LNCAP (cell line): ENCODE measurements around the gene NKD2.

Source experiments
- TF ChIP-seq, protein P1 (sequence below): fragments of 450-650 bp; IDR thresholded peaks from 2 replicates; pipeline ENCODE4 v1.5.1; 2017; ENCODE audit warnings: mild to moderate bottlenecking

The NKD2 gene

GRCh38 chr5:1012900-1013237, 4.3 kb downstream of the NKD2 start:
- TF ChIP-seq, protein P1, sequence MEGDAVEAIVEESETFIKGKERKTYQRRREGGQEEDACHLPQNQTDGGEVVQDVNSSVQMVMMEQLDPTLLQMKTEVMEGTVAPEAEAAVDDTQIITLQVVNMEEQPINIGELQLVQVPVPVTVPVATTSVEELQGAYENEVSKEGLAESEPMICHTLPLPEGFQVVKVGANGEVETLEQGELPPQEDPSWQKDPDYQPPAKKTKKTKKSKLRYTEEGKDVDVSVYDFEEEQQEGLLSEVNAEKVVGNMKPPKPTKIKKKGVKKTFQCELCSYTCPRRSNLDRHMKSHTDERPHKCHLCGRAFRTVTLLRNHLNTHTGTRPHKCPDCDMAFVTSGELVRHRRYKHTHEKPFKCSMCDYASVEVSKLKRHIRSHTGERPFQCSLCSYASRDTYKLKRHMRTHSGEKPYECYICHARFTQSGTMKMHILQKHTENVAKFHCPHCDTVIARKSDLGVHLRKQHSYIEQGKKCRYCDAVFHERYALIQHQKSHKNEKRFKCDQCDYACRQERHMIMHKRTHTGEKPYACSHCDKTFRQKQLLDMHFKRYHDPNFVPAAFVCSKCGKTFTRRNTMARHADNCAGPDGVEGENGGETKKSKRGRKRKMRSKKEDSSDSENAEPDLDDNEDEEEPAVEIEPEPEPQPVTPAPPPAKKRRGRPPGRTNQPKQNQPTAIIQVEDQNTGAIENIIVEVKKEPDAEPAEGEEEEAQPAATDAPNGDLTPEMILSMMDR, result no peak

- TF ChIP-seq, protein P1, result no peak
Observed at GRCh38 chr5:1013238-1013947, 4.8 kb downstream of the NKD2 start.

- TF ChIP-seq, protein P1, result no peak
Observed at GRCh38 chr5:1013948-1014301, 5.3 kb downstream of the NKD2 start.

- TF ChIP-seq, protein P1, result no peak
Observed at GRCh38 chr5:1014346-1014745, 5.7 kb downstream of the NKD2 start.

DNA sequence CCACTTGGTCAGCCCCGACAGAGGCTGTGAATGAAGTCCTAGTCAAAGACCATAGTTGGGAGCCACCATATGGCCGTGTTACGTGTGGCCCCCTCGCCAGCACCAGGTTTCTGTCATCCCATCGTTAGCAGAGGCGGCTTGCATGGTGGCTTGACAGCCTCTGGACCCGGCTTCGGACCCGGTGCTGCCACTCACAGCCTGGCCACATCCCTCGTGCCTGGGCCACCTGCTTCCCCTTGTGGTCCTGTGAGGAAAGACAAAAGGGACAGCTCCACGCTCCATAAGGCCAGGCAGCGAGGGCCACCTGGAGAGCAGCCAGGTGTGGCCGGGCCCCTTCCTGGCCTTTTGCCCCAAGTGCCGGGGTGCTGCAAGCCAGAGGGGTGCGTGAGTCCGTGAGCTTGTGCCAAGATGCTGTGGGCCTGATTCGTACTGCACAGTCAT, 6.2 kb downstream of the NKD2 start:
- TF ChIP-seq, protein P1, result no peak

GRCh38 chr5:1015507-1015906, 6.9 kb downstream of the NKD2 start:
- TF ChIP-seq, protein P1, result no peak

GRCh38 chr5:1016036-1016435, 7.4 kb downstream of the NKD2 start:
- TF ChIP-seq, protein P1, result no peak

GRCh38 chr5:1016476-1016875, 7.9 kb downstream of the NKD2 start:
- TF ChIP-seq, protein P1, result no peak
